A549 (cell line): Measurements from ENCODE around the gene GCAT.

Experiments used
- BCL3 ChIP-seq: fragments of >200 bp; sonication (Bioruptor Twin); formaldehyde crosslinking; IDR thresholded peaks from 3 replicates; pipeline ENCODE4 v1.6.1; 2016
- CEBPB ChIP-seq, 2 experiments: fragments of >200 bp in 1 of 2; sonication (Bioruptor Twin) in 1 of 2; formaldehyde crosslinking in 1 of 2; IDR thresholded peaks; 2 replicates each; pipeline ENCODE4 v1.6.1; 2012 to 2016
- CTCF ChIP-seq: fragments of >200 bp; sonication (Bioruptor Twin); formaldehyde crosslinking; IDR thresholded peaks from 3 replicates; pipeline ENCODE4 v1.5.1; 2016
- EP300 ChIP-seq, 2 experiments: fragments of >200 bp; sonication (Bioruptor Twin); formaldehyde crosslinking; IDR thresholded peaks; 2 replicates in 1 of 2; 3 replicates in 1 of 2; pipeline ENCODE4 v1.6.1; 2016 to 2017
- FOXS1 ChIP-seq: fragments of 250-450 bp; sonication (Bioruptor Pico); IDR thresholded peaks from 2 replicates; pipeline ENCODE4 v1.5.0; 2020; ENCODE audit warnings: mild to moderate bottlenecking, moderate library complexity
- POLR2A ChIP-seq: IDR thresholded peaks from 2 replicates; pipeline ENCODE4 v1.6.1; 2012; ENCODE audit warnings: mild to moderate bottlenecking, low read length
- REST ChIP-seq: fragments of 200-600 bp; sonication (generic); IDR thresholded peaks from 2 replicates; pipeline ENCODE4 v1.6.1; 2016; ENCODE audit warnings: antibody characterized with exemption, mild to moderate bottlenecking, moderate library complexity
- ZNF302 ChIP-seq: fragments of 250-450 bp; sonication (Bioruptor Pico); IDR thresholded peaks from 2 replicates; pipeline ENCODE4 v1.9.0; 2021; ENCODE audit warnings: inconsistent platforms, mild to moderate bottlenecking, moderate library complexity

GRCh38 chr22:37844904-37845329 is 37.2 kb downstream of the GCAT start:
- TF ChIP-seq CTCF (no peak), POLR2A (no peak), BCL3 (no peak), REST (no peak), ZNF302 (no peak), EP300 (IDR thresholded peaks at IDR 0.05) (no peak), FOXS1 (no peak), CEBPB (IDR thresholded peaks at IDR 0.05) (no peak)
